GM12878 (cell line): ENCODE data around the gene NR3C1. TPM values are rescaled to one million over a fixed set of nuclear protein-coding genes. Genes with fewer than 3 reads are reported as not detected.

Source experiments
- CHD2 ChIP-seq: IDR thresholded peaks from 2 replicates; pipeline ENCODE4 v1.6.1; 2011; ENCODE audit warnings: low read depth, low read length, improper control_type of control experiment, borderline replicate concordance
- DPF2 ChIP-seq: fragments of 450-650 bp; IDR thresholded peaks from 2 replicates; pipeline ENCODE4 v1.6.1; 2017; ENCODE audit warnings: mild to moderate bottlenecking
- EP300 ChIP-seq, 2 experiments: fragments of 150-350 bp in 1 of 2; IDR thresholded peaks; 2 replicates each; pipeline ENCODE4 v1.6.1; 2011 to 2012; ENCODE audit warnings: low read depth in 2 of 2, low read length in 2 of 2, borderline replicate concordance in 1 of 2, improper control_type of control experiment in 1 of 2, inconsistent platforms in 1 of 2; ENCODE audit not compliant: control insufficient read depth in 1 of 2
- ESRRA ChIP-seq: IDR thresholded peaks from 2 replicates; pipeline ENCODE4 v1.6.1; 2012; ENCODE audit warnings: mild to moderate bottlenecking, low read length, improper control_type of control experiment
- FOXM1 ChIP-seq: IDR thresholded peaks from 2 replicates; pipeline ENCODE4 v1.6.1; 2012; ENCODE audit warnings: low read depth, mild to moderate bottlenecking, inconsistent platforms, low read length, moderate library complexity
- HDAC2 ChIP-seq: fragments of 200-600 bp; sonication (generic); IDR thresholded peaks from 2 replicates; pipeline ENCODE4 v1.6.1; 2017
- IRF4 ChIP-seq: IDR thresholded peaks from 2 replicates; pipeline ENCODE4 v1.6.1; 2011; ENCODE audit warnings: low read depth, low read length
- MYC ChIP-seq: IDR thresholded peaks from 2 replicates; pipeline ENCODE4 v1.6.1; 2011; ENCODE audit warnings: mild to moderate bottlenecking, low read length, moderate library complexity, inconsistent platforms; ENCODE audit not compliant: insufficient read depth, insufficient replicate concordance, insufficient read length, severe bottlenecking
- NKRF ChIP-seq: fragments of 450-650 bp; conservative IDR thresholded peaks from 2 replicates; pipeline ENCODE4 v1.6.1; 2017; ENCODE audit warnings: mild to moderate bottlenecking, moderate library complexity
- PAX5 ChIP-seq: IDR thresholded peaks from 2 replicates; pipeline ENCODE4 v1.6.1; 2011; ENCODE audit warnings: low read depth, low read length, borderline replicate concordance
- PAX8 ChIP-seq: fragments of 450-650 bp; IDR thresholded peaks from 2 replicates; pipeline ENCODE4 v1.6.1; 2017; ENCODE audit warnings: mild to moderate bottlenecking, moderate library complexity
- PML ChIP-seq: IDR thresholded peaks from 2 replicates; pipeline ENCODE4 v1.6.1; 2012; ENCODE audit warnings: low read length, inconsistent platforms
- PRDM15 ChIP-seq: fragments of 450-650 bp; formaldehyde crosslinking; IDR thresholded peaks from 2 replicates; pipeline ENCODE4 v1.4.0; 2020; ENCODE audit warnings: mild to moderate bottlenecking, moderate library complexity
- RAD21 ChIP-seq: IDR thresholded peaks from 2 replicates; pipeline ENCODE4 v1.6.1; 2011; ENCODE audit warnings: mild to moderate bottlenecking, low read depth, low read length, moderate library complexity; ENCODE audit not compliant: insufficient read depth
- RELB ChIP-seq: fragments of 450-650 bp; IDR thresholded peaks from 2 replicates; pipeline ENCODE4 v1.6.1; 2017; ENCODE audit warnings: low read depth, mild to moderate bottlenecking, moderate library complexity
- SUZ12 ChIP-seq: fragments of 200-600 bp; sonication (generic); IDR thresholded peaks from one replicate; pipeline ENCODE4 v1.6.1; 2018; ENCODE audit warnings: antibody characterized with exemption, mild to moderate bottlenecking; ENCODE audit not compliant: unreplicated experiment
- TCF12 ChIP-seq: IDR thresholded peaks from 2 replicates; pipeline ENCODE4 v1.6.1; 2011; ENCODE audit warnings: low read depth, mild to moderate bottlenecking, low read length
- YY1 ChIP-seq: IDR thresholded peaks from 2 replicates; pipeline ENCODE4 v1.6.1; 2011; ENCODE audit warnings: low read depth, mild to moderate bottlenecking, low read length
- ZBTB4 ChIP-seq: fragments of 450-650 bp; formaldehyde crosslinking; IDR thresholded peaks from 2 replicates; pipeline ENCODE4 v1.4.0; 2022; ENCODE audit warnings: mild to moderate bottlenecking, moderate library complexity
- ZNF274 ChIP-seq: IDR thresholded peaks from one replicate; pipeline ENCODE4 v1.8.0; 2011; ENCODE audit not compliant: insufficient read length, insufficient read depth
- polyA plus RNA-seq, 11 experiments: library from polyadenylated mRNA; depleted of rRNA in 4 of 11; unstranded in 6 of 11; stranded (reverse) in 5 of 11; fragments of >200 nt; fragmentation: Nextera tagmentation in 4 of 11; fragmentation: Illumina TruSeq in 1 of 11; extraction: Ambion mirVana in 4 of 11; extraction: Trizol in 1 of 11; gene quantifications; 1 replicate in 1 of 11; 2 replicates in 10 of 11; pipeline versions ENCODE4 v1.2.1 to v1.2.3, GENCODE V29; 2011 to 2016; ENCODE audit warnings: inconsistent platforms in 2 of 11, missing spikeins in 2 of 11, low read depth in 1 of 11
- total RNA-seq, 4 experiments: library from RNA; depleted of rRNA in 3 of 4; stranded (reverse); fragments of >200 nt in 3 of 4; fragmentation: Illumina TruSeq in 1 of 4; extraction: Trizol in 1 of 4; gene quantifications; 2 replicates each; pipeline versions ENCODE4 v1.2.1 to v1.2.3, GENCODE V29; 2013 to 2021

NR3C1 gene
- total and polyA plus RNA-seq, 10 of the 15 experiments (the other 5 are each of a cell fraction or from before 2014, with no cell fraction given), result 49.7 to 141 (median 109) TPM

- 0 out of 2 replicates have a peak, but pooled peaks have one; percentile 44 for TF ChIP-seq NKRF
- TF ChIP-seq DPF2, result peak; percentile 18; the same call in 1 of the 2 replicates
- no peak for TF ChIP-seq MYC
- TF ChIP-seq PML, result no peak
- no peak for TF ChIP-seq ZNF274
- no peak for TF ChIP-seq YY1
- TF ChIP-seq SUZ12, result no peak
- TF ChIP-seq IRF4, result no peak
- no peak for TF ChIP-seq ZBTB4 (CRISPR knock-in tag)
- no peak for TF ChIP-seq RELB
- no peak for TF ChIP-seq EP300 (IDR thresholded peaks at IDR 0.05; ENCODE audit: borderline replicate concordance in 1 of 2, control insufficient read depth in 1 of 2, low read depth in 2 of 2, low read length in 2 of 2)
- TF ChIP-seq HDAC2, result no peak
- no peak for TF ChIP-seq RAD21
- TF ChIP-seq CHD2, result no peak
- no peak for TF ChIP-seq PAX8
- 0 out of 2 replicates have a peak, but pooled peaks have one; percentile 5 for TF ChIP-seq PRDM15
- no peak; the same call in 1 of the 2 replicates for TF ChIP-seq PAX5
- TF ChIP-seq ESRRA, result no peak
- peak; percentile 66; the same call in 1 of the 2 replicates for TF ChIP-seq TCF12
- TF ChIP-seq FOXM1, result no peak
Observed at GRCh38 chr5:143229426-143229895, 174.0 kb downstream of the NR3C1 start (continued).
